HEK293T (cell line): ENCODE measurements around the gene TNIK.

Experiments used
- BHLHE40 ChIP-seq: fragments of 450-650 bp; IDR thresholded peaks from 2 replicates; pipeline ENCODE4 v1.6.1; 2016; ENCODE audit warnings: mild to moderate bottlenecking, moderate library complexity, borderline replicate concordance
- ELF4 ChIP-seq: fragments of 450-650 bp; IDR thresholded peaks from 2 replicates; pipeline ENCODE4 v1.6.1; 2017; ENCODE audit warnings: antibody characterized with exemption
- FOXA1 ChIP-seq: fragments of 450-650 bp; IDR thresholded peaks from 2 replicates; pipeline ENCODE4 v1.6.1; 2016; ENCODE audit warnings: mild to moderate bottlenecking
- FOXK2 ChIP-seq: fragments of 450-650 bp; IDR thresholded peaks from 2 replicates; pipeline ENCODE4 v1.6.1; 2016; ENCODE audit warnings: mild to moderate bottlenecking
- HDGF ChIP-seq: fragments of 450-650 bp; IDR thresholded peaks from 2 replicates; pipeline ENCODE4 v1.6.1; 2017; ENCODE audit warnings: antibody characterized with exemption, borderline replicate concordance
- LEF1 ChIP-seq: fragments of 450-650 bp; IDR thresholded peaks from 2 replicates; pipeline ENCODE4 v1.6.1; 2017; ENCODE audit warnings: mild to moderate bottlenecking, borderline replicate concordance
- NFRKB ChIP-seq: fragments of 450-650 bp; IDR thresholded peaks from 2 replicates; pipeline ENCODE4 v1.6.1; 2016; ENCODE audit warnings: mild to moderate bottlenecking, moderate library complexity
- SP1 ChIP-seq: fragments of 450-650 bp; IDR thresholded peaks from 2 replicates; pipeline ENCODE4 v1.6.1; 2017
- SUZ12 ChIP-seq: fragments of 450-650 bp; IDR thresholded peaks from 2 replicates; pipeline ENCODE4 v1.6.1; 2016; ENCODE audit warnings: mild to moderate bottlenecking
- TARDBP ChIP-seq: fragments of 450-650 bp; IDR thresholded peaks from 2 replicates; pipeline ENCODE4 v1.6.1; 2016
- TF ChIP-seq, protein P1 (sequence below): fragments of 450-650 bp; IDR thresholded peaks from 2 replicates; pipeline ENCODE4 v1.6.1; 2016

DNA sequence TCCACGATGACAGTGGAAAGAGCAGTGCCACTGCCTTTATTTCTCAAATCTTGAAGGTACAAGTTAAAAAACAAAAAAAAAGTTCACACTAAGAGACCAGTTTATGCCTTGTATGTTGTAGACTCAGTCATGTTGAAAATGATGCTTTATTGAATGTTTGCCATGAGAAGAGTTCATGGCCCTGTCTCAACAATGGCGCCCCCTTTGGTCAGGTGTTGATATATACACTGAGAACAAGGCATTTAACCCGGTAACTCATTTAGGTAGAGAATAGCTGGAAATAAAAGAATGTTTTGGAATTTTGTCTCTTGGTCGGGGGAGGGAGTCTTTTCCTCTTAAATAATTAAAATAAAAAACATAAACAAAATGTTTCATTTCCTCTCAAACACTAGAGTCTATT, 288.1 kb downstream of the TNIK start:
- TF ChIP-seq LEF1 (no peak), BHLHE40 (no peak), FOXA1 (no peak), NFRKB (no peak), SUZ12 (no peak), SP1 (no peak), FOXK2 (no peak), HDGF (no peak), ELF4 (no peak), TARDBP (no peak)
- TF ChIP-seq, protein P1, sequence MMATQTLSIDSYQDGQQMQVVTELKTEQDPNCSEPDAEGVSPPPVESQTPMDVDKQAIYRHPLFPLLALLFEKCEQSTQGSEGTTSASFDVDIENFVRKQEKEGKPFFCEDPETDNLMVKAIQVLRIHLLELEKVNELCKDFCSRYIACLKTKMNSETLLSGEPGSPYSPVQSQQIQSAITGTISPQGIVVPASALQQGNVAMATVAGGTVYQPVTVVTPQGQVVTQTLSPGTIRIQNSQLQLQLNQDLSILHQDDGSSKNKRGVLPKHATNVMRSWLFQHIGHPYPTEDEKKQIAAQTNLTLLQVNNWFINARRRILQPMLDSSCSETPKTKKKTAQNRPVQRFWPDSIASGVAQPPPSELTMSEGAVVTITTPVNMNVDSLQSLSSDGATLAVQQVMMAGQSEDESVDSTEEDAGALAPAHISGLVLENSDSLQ: no peak
